Adrenal gland (tissue), 12 donors: Measurements from ENCODE around the gene ADRB1. TPM values are rescaled to one million over a fixed set of nuclear protein-coding genes. Genes with fewer than 3 reads are reported as not detected.

Experiments
- DNase-seq, 7 donors: peaks; one replicate each; pipeline ENCODE4 v3.0.0-alpha.2; 2019 to 2020
- H3K27ac ChIP-seq, 5 donors: fragments of 200-600 bp; sonication (generic) in 4 of 5; 1 replicate in 3 of 5; 2 replicates in 2 of 5; pipeline versions ENCODE4 v1.5.1 to v1.8.0; 2016 to 2020; ENCODE audit warnings: mild to moderate bottlenecking in 1 of 5
- H3K27me3 ChIP-seq: fragments of 200-600 bp; 2 replicates; pipeline ENCODE4 v1.8.0; 2021
- H3K36me3 ChIP-seq, 2 donors: fragments of 200-600 bp; replicated peaks in 1 of 2; 1 replicate in 1 of 2; 2 replicates in 1 of 2; pipeline versions ENCODE4 v1.5.1 to v1.8.0; 2018 to 2022
- H3K4me1 ChIP-seq, 2 donors: fragments of 200-600 bp; replicated peaks in 1 of 2; 1 replicate in 1 of 2; 2 replicates in 1 of 2; pipeline versions ENCODE4 v1.5.1 to v1.8.0; 2018 to 2021
- H3K4me3 ChIP-seq, 4 donors: fragments of 200-600 bp; sonication (generic) in 3 of 4; one replicate each; pipeline ENCODE4 v1.5.1; 2016 to 2018
- H3K9me3 ChIP-seq, 3 donors: fragments of 200-600 bp; sonication (generic) in 1 of 3; replicated peaks in 1 of 3; 1 replicate in 2 of 3; 2 replicates in 1 of 3; pipeline versions ENCODE4 v1.5.1 to v1.8.0; 2016 to 2021
- POLR2A ChIP-seq, 2 donors: fragments of 450-650 bp; IDR thresholded peaks; one replicate each; pipeline ENCODE4 v1.6.1; 2017; ENCODE audit warnings: antibody characterized with exemption in 2 of 2, mild to moderate bottlenecking in 2 of 2, moderate library complexity in 1 of 2
- WGBS, 4 donors: extraction: QIAGEN DNeasy Blood & Tissue Kit in 2 of 4; methylation state at CpG; one replicate each; pipeline versions ENCODE4 v1.1.5 to v1.1.7; 2013 to 2017; 5-methylcytosine and 5-hydroxymethylcytosine counted together
- intact Hi-C, 2 donors: fragments of 100-400 bp; cut with DNase I; formaldehyde crosslinking; loops; one replicate each; pipeline versions ENCODE4 v1.14.1 to v1.15.0; 2022 to 2023
- polyA plus RNA-seq, 3 donors: library from polyadenylated mRNA; stranded (reverse); fragments of 200-250 nt in 2 of 3; fragments of 350-450 nt in 1 of 3; fragmentation: Illumina TruSeq in 1 of 3; extraction: RNeasy Lipid Tissue Mini Kit (QIAGEN cat#74804) in 1 of 3; gene quantifications; one replicate each; pipeline ENCODE4 v1.2.3, GENCODE V29; 2013 to 2014
- total RNA-seq, 9 donors: library from RNA; depleted of rRNA in 4 of 9; stranded (reverse); fragments of >200 nt in 4 of 9; fragments of 120-200 nt in 1 of 9; fragmentation: NEBNext Ultra II Directional in 1 of 9; extraction: Animal tissue kit (Norgen Biotek cat#: 25700) in 1 of 9; gene quantifications; one replicate each; pipeline versions ENCODE4 v1.1.0 to v1.2.4, GENCODE V29; 2013 to 2023
- TF ChIP-seq, protein P1 (sequence below), 6 experiments: fragments of 450-650 bp in 4 of 6; fragments of 200-600 bp in 2 of 6; sonication (generic) in 1 of 6; IDR thresholded peaks; 1 replicate in 5 of 6; 2 replicates in 1 of 6; pipeline versions ENCODE4 v1.5.1 to v1.8.0; 2016 to 2021; ENCODE audit warnings: antibody characterized with exemption in 6 of 6, mild to moderate bottlenecking in 2 of 6, moderate library complexity in 1 of 6
- donor health status: healthy with polysubstance abuse.
- donor health status: Bipolar disorder and iron deficiency.
- donor health status: DM: yes; HTN: yes; CAD: no.
- donor health status: DM: no; HTN: no; CAD: no.
- donor health status: DM: no; HTN: no; CAD: no.
- donor health status: DM: yes; HTN: yes; CAD: no.

Gene ADRB1
- total and polyA plus RNA-seq, 12 donors: 0.13 to 0.78 (median 0.26) TPM; not detected in 3

DNA sequence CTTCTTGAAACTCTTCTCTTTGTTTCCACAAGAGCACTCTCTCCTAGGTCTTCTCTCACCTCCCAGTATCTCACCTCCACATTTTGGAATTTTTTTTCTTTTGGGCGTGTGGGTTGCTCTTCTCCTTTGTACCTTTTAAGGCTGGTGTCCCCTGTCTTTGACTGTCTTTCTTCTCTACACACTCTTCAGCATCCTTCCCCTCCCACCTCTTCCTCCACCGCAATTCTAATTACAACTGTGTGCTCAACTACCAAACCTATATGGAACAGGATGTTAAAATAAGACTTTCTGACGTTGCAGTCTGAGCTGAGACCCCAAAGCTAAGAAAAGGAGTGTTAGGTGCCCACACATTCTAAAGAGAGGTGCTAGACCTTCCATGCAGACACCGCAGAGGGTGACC is 14.0 kb upstream of the ADRB1 start:
- Histone ChIP-seq H3K9me3 (no peaks in the 10 kb centered on the region), H3K27ac (no peak overlapping the region), H3K4me1 (no peaks in the 10 kb centered on the region), H3K4me3 (no peak overlapping the region), H3K36me3 (no peaks in the 10 kb centered on the region), H3K27me3 (no peaks in the 10 kb centered on the region)
- intact Hi-C loops: no loop called here
- TF ChIP-seq, protein P1, sequence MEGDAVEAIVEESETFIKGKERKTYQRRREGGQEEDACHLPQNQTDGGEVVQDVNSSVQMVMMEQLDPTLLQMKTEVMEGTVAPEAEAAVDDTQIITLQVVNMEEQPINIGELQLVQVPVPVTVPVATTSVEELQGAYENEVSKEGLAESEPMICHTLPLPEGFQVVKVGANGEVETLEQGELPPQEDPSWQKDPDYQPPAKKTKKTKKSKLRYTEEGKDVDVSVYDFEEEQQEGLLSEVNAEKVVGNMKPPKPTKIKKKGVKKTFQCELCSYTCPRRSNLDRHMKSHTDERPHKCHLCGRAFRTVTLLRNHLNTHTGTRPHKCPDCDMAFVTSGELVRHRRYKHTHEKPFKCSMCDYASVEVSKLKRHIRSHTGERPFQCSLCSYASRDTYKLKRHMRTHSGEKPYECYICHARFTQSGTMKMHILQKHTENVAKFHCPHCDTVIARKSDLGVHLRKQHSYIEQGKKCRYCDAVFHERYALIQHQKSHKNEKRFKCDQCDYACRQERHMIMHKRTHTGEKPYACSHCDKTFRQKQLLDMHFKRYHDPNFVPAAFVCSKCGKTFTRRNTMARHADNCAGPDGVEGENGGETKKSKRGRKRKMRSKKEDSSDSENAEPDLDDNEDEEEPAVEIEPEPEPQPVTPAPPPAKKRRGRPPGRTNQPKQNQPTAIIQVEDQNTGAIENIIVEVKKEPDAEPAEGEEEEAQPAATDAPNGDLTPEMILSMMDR (IDR thresholded peaks at IDR 0.05): no peak
- TF ChIP-seq POLR2A (IDR thresholded peaks at IDR 0.05): no peak
- 65 to 76% (median 68%) methylated on average over 4 of the region's 4 CpGs for WGBS, 4 donors
- no peak for DNase-seq

DNA sequence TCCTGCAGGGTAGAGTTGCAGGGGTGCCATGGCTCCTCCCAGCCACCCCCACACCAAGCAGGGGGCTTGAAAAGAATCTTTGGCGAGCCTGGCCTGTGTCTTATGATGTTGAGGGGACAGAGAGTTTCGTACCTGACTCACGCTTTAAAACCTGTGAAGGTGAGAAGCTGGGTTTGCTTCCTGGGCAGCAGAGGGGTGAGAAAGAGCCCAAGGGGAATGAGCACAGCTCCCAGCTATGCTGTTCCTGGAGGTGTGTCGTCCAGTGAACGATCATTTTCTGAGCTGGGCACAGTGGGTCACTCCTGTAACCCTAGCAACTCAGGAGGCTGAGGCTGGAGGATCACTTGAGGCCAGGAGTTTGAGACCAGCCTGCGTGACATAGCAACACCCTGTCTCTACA is 13.5 kb upstream of the ADRB1 start:
- DNase-seq: no peak
- Histone ChIP-seq H3K9me3 (no peaks in the 10 kb centered on the region), H3K36me3 (no peaks in the 10 kb centered on the region), H3K27ac (no peak overlapping the region), H3K4me3 (no peak overlapping the region), H3K4me1 (no peaks in the 10 kb centered on the region), H3K27me3 (no peaks in the 10 kb centered on the region)
- intact Hi-C loops: no loop called here
- 73 to 86% (median 78%) methylated on average over 6 of the region's 6 CpGs for WGBS, 4 donors
- TF ChIP-seq, protein P1 (IDR thresholded peaks at IDR 0.05): no peak
- TF ChIP-seq POLR2A (IDR thresholded peaks at IDR 0.05): no peak

DNA sequence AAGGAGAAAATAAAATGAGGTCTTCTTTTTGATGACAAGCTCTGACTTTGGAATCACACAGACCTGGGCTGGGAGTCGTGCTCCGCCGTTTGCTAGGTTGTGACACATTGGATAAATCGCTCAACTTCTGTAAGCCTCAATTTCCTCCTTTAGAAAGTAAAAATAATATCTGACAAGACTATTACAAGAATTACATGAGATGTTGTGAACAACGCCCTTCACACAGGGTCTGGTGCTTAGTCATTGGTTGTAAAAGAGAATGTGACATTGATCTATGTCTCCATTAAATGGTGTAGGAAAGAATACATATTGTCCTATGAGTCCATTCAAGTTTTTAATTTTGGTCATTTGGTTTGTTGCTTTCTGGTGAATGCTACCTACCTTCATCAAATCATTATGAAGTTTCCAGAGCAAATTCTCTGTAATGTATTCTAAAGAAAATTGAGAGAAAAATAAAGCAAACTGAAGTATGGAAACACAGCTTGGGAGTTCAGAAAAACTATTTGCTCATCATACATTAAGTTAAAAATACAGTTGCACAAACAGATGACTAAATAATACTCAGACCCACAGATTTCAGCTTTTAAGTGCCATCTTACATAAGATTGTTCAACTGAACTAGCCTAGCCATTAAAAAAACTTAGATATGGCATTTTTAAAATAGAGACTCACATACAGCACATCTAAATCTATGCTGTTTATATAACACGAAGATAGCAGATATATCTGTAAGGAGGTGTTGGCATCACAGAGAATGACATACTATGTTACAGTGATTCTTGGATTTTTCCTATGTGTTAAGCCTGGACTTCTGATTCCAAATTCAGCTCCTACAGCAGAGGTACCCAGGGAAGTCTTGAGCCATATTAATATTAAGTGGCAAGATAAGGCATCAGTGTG is 12.3 kb upstream of the ADRB1 start:
- Histone ChIP-seq H3K9me3 (no peaks in the 10 kb centered on the region), H3K4me3 (no peak overlapping the region), H3K36me3 (no peaks in the 10 kb centered on the region), H3K27me3 (no peaks in the 10 kb centered on the region), H3K27ac (no peak overlapping the region), H3K4me1 (no peaks in the 10 kb centered on the region)
- no peak for TF ChIP-seq POLR2A (IDR thresholded peaks at IDR 0.05)
- TF ChIP-seq, protein P1 (IDR thresholded peaks at IDR 0.05): no peak
- no peak for DNase-seq
- 66 to 83% (median 72%) methylated on average over 6 of the region's 6 CpGs for WGBS, 4 donors
- intact Hi-C loops: no loop called here

DNA sequence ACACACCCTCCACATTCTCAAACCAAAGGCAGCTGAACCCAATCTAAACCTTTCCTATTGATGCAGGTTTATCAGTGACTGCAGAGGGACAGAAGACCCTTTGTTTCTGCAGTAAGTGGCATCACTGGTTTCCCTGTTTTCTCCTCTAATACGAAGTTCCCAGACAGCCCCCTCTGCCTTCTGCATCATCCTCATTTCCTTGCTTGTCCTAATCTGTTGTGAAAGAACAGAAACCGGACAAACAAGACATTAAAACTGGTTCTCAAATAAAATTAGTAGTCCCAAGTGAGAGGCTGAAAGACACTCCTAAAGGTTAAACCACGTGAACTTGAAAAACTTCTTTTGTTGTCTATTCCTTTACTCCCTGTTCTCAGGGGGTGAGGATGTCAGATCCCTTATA is 10.1 kb upstream of the ADRB1 start:
- intact Hi-C loops: no loop called here
- Histone ChIP-seq H3K9me3 (no peaks in the 10 kb centered on the region), H3K36me3 (no peaks in the 10 kb centered on the region), H3K4me1 (no peaks in the 10 kb centered on the region), H3K27ac (no peak overlapping the region), H3K27me3 (peaks cover under 1% of the 10 kb centered on the region), H3K4me3 (no peak overlapping the region)
- TF ChIP-seq POLR2A (IDR thresholded peaks at IDR 0.05): no peak
- TF ChIP-seq, protein P1 (IDR thresholded peaks at IDR 0.05): no peak
- WGBS, 4 donors: 58 to 81% (median 71%) methylated on average over 3 of the region's 3 CpGs
- DNase-seq: no peak
